Fibroblast of lung (primary cell): Measurements from ENCODE around the gene INTS14. TPM values are rescaled to one million over a fixed set of nuclear protein-coding genes. Genes with fewer than 3 reads are reported as not detected.

Experiments used
- DNase-seq, 2 donors: peaks; one replicate each; pipeline versions ENCODE4 v3.0.0 to v3.0.0-alpha.2; 2010; ENCODE audit warnings: low read depth in 2 of 2
- H2AFZ ChIP-seq: 2 replicates; pipeline ENCODE4 v1.5.1; 2012; ENCODE audit warnings: low read length, control low read depth, inconsistent platforms
- H3K27ac ChIP-seq: 2 replicates; pipeline ENCODE4 v1.5.1; 2011; ENCODE audit warnings: low read length, control low read depth; ENCODE audit not compliant: insufficient read depth
- H3K27me3 ChIP-seq: 2 replicates; pipeline ENCODE4 v1.5.1; 2011; ENCODE audit warnings: mild to moderate bottlenecking, low read length; ENCODE audit not compliant: control insufficient read depth, insufficient read depth
- H3K36me3 ChIP-seq: 2 replicates; pipeline ENCODE4 v1.5.1; 2011; ENCODE audit warnings: low read length; ENCODE audit not compliant: control insufficient read depth, insufficient read depth
- H3K4me1 ChIP-seq: 2 replicates; pipeline ENCODE4 v1.5.1; 2011; ENCODE audit warnings: low read length; ENCODE audit not compliant: control insufficient read depth, insufficient read depth; ENCODE audit errors: extremely low read depth
- H3K4me2 ChIP-seq: 2 replicates; pipeline ENCODE4 v1.5.1; 2011; ENCODE audit warnings: low read length, control low read depth; ENCODE audit not compliant: insufficient read depth; ENCODE audit errors: extremely low read depth
- H3K4me3 ChIP-seq, 4 experiments: fragments of 200-600 bp in 1 of 4; sonication (generic) in 1 of 4; replicated peaks in 1 of 4; 2 replicates each; pipeline ENCODE4 v1.5.1; 2011 to 2016; ENCODE audit warnings: low read length in 4 of 4, low read depth in 3 of 4, mild to moderate bottlenecking in 3 of 4, control low read depth in 2 of 4, inconsistent platforms in 1 of 4, mixed read lengths in 1 of 4; ENCODE audit not compliant: insufficient read depth in 1 of 4; ENCODE audit errors: control extremely low read depth in 1 of 4
- H3K79me2 ChIP-seq: 2 replicates; pipeline ENCODE4 v1.5.1; 2012; ENCODE audit warnings: mild to moderate bottlenecking, low read length, inconsistent platforms; ENCODE audit not compliant: control insufficient read depth, insufficient read depth
- H3K9ac ChIP-seq: 2 replicates; pipeline ENCODE4 v1.5.1; 2011; ENCODE audit warnings: mild to moderate bottlenecking, low read length, control low read depth; ENCODE audit not compliant: insufficient read depth
- H3K9me3 ChIP-seq: 2 replicates; pipeline ENCODE4 v1.5.1; 2012; ENCODE audit warnings: low read depth, low read length; ENCODE audit not compliant: control insufficient read depth, insufficient read depth
- H4K20me1 ChIP-seq: 2 replicates; pipeline ENCODE4 v1.5.1; 2011; ENCODE audit warnings: low read length; ENCODE audit not compliant: control insufficient read depth, insufficient read depth; ENCODE audit errors: extremely low read depth
- EZH2 ChIP-seq: IDR thresholded peaks from 2 replicates; pipeline ENCODE4 v1.5.1; 2012; ENCODE audit warnings: low read length, control low read depth, mild to moderate bottlenecking; ENCODE audit errors: missing control alignments
- polyA plus RNA-seq, 2 donors: library from polyadenylated mRNA; depleted of rRNA in 1 of 2; stranded (reverse) in 1 of 2; unstranded in 1 of 2; fragments of >200 nt; gene quantifications; 2 replicates each; pipeline ENCODE4 v1.2.1, GENCODE V29; 2011 to 2012; ENCODE audit warnings: missing spikeins in 1 of 2
- total RNA-seq: library from RNA; depleted of rRNA; stranded (reverse); fragments of >200 nt; gene quantifications from 2 replicates; pipeline ENCODE4 v1.2.1, GENCODE V29; 2014
- TF ChIP-seq, protein P1 (sequence below), 2 donors: IDR thresholded peaks in 1 of 2; conservative IDR thresholded peaks in 1 of 2; 1 replicate in 1 of 2; 2 replicates in 1 of 2; pipeline ENCODE4 v1.5.1; 2011 to 2012; ENCODE audit warnings: low read length in 2 of 2, control low read depth in 1 of 2, inconsistent platforms in 1 of 2, low read depth in 1 of 2, mild to moderate bottlenecking in 1 of 2

Gene INTS14
- total and polyA plus RNA-seq, 2 donors (not counting 1 experiment from before 2014, with no cell fraction given), result 31.5 to 55.9 TPM

DNA sequence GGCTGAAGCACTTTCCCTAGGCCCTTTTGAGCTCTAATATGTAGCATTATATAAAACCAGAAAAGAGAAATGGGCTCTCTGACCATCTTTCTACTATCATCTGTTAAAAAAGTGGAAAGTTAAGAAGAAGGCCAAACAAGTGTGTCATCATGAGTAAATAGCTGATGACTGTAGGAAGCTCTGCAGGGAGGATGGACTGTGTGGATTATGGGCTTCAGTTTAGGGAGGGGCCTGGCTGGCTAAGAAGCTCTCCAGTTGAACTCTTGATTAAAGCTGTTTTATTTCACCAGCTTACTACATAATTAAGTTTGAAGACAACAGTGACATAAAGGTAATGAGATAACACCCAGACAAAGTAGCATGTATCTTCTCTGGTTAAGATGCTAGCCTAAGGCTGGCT is 30.6 kb downstream of the INTS14 start:
- Histone ChIP-seq H3K4me1 (peaks cover 2% of the 10 kb centered on the region), H3K9ac (no peak overlapping the region), H2AFZ (no peak overlapping the region), H3K27me3 (no peaks in the 10 kb centered on the region), H3K79me2 (no peaks in the 10 kb centered on the region), H3K9me3 (no peaks in the 10 kb centered on the region), H3K4me3 (no peak overlapping the region), H3K4me2 (no peak overlapping the region), H4K20me1 (no peaks in the 10 kb centered on the region), H3K27ac (peak overlapping the region; percentile 21), H3K36me3 (peaks cover 9% of the 10 kb centered on the region)
- peak; percentile 39 to 73 for DNase-seq
- no peak for TF ChIP-seq EZH2
- TF ChIP-seq, protein P1, sequence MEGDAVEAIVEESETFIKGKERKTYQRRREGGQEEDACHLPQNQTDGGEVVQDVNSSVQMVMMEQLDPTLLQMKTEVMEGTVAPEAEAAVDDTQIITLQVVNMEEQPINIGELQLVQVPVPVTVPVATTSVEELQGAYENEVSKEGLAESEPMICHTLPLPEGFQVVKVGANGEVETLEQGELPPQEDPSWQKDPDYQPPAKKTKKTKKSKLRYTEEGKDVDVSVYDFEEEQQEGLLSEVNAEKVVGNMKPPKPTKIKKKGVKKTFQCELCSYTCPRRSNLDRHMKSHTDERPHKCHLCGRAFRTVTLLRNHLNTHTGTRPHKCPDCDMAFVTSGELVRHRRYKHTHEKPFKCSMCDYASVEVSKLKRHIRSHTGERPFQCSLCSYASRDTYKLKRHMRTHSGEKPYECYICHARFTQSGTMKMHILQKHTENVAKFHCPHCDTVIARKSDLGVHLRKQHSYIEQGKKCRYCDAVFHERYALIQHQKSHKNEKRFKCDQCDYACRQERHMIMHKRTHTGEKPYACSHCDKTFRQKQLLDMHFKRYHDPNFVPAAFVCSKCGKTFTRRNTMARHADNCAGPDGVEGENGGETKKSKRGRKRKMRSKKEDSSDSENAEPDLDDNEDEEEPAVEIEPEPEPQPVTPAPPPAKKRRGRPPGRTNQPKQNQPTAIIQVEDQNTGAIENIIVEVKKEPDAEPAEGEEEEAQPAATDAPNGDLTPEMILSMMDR (conservative IDR thresholded peaks at IDR 0.05 in 1 of 2, IDR thresholded peaks at IDR 0.05 in 1 of 2; ENCODE audit: low read depth in 1 of 2, low read length in 2 of 2), result no peak

GRCh38 chr15:65579762-65580161 is 31.2 kb downstream of the INTS14 start:
- Histone ChIP-seq H3K27me3 (no peaks in the 10 kb centered on the region), H3K9ac (no peak overlapping the region), H3K79me2 (no peaks in the 10 kb centered on the region), H3K36me3 (peaks cover 9% of the 10 kb centered on the region), H3K9me3 (no peaks in the 10 kb centered on the region), H3K4me3 (no peak overlapping the region), H4K20me1 (no peaks in the 10 kb centered on the region), H3K4me1 (peaks cover 2% of the 10 kb centered on the region), H2AFZ (no peak overlapping the region), H3K27ac (peak overlapping the region; percentile 21), H3K4me2 (no peak overlapping the region)
- TF ChIP-seq, protein P1 (conservative IDR thresholded peaks at IDR 0.05 in 1 of 2, IDR thresholded peaks at IDR 0.05 in 1 of 2; ENCODE audit: low read depth in 1 of 2, low read length in 2 of 2), result no peak
- no peak for TF ChIP-seq EZH2
- DNase-seq, result no peak

DNA sequence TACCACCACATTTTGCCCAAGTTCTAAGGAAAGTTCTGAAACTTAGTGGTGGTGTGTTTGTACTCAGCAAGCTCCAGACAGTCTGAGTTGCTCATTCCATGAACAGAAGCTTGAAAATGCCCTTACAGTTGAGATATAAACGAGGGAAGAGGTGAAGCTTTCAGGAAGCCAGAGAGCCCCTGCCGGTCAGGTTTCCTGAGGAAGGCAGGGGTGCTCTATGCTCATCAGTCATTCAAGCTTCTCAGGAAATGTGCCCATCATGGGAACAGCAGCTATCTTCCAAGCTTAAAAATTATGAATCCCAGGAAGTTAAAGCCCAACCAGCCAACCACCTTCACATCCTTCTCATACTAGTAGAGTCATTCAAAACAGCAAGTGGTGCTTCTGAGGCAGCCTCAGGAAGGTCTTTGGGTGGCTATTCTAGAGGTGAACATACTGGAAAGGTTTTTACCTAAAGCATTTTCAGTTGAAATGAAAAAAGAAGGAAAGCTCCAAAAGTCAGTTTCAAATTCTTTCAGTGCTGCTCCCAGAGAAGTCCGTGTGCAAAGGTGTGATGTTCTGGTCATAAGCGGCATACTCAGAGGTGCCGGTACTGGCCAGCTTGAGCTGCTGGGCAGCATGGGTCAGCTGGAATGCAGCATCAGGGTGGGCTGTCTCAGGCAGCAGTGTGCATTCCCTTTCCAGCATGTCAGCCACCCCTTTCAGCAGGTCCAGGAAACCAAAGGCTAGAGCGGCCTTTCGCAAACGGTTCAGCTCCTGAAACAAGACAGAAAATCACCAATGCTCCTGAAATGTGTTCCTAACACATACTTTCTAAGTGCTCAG is 31.8 kb downstream of the INTS14 start:
- Histone ChIP-seq H3K27ac (no peak overlapping the region), H3K36me3 (peaks cover 12% of the 10 kb centered on the region), H3K4me3 (no peak overlapping the region), H4K20me1 (no peaks in the 10 kb centered on the region), H3K4me1 (peaks cover 2% of the 10 kb centered on the region), H3K27me3 (no peaks in the 10 kb centered on the region), H3K4me2 (no peak overlapping the region), H3K79me2 (no peaks in the 10 kb centered on the region), H3K9ac (no peak overlapping the region), H3K9me3 (no peaks in the 10 kb centered on the region), H2AFZ (no peak overlapping the region)
- no peak for DNase-seq
- TF ChIP-seq, protein P1 (conservative IDR thresholded peaks at IDR 0.05 in 1 of 2, IDR thresholded peaks at IDR 0.05 in 1 of 2; ENCODE audit: low read depth in 1 of 2, low read length in 2 of 2), result no peak
- TF ChIP-seq EZH2, result no peak
